GM21786 (cell line): Measurements from ENCODE around the gene E2F7.

Source experiments
- ATAC-seq: cut with Tn5 transposase; IDR thresholded peaks from one replicate; pipeline ENCODE4 v1.9.1; 2021; ENCODE audit not compliant: unreplicated experiment

E2F7 gene

GRCh38 chr12:77025782-77026314 lies 39.5 kb downstream of the E2F7 start:
- no peak for ATAC-seq

- ATAC-seq = no peak
Measured at GRCh38 chr12:77023501-77023900, 41.9 kb downstream of the E2F7 start.

GRCh38 chr12:77019920-77020319 lies 45.4 kb downstream of the E2F7 start:
- no peak for ATAC-seq

GRCh38 chr12:77016606-77017005 lies 48.8 kb downstream of the E2F7 start:
- no peak for ATAC-seq

GRCh38 chr12:77013091-77013490 lies 52.3 kb downstream of the E2F7 start:
- ATAC-seq = no peak

- ATAC-seq = peak; percentile 95
Measured at GRCh38 chr12:77010691-77011548, 54.4 kb downstream of the E2F7 start.

- no peak for ATAC-seq
Measured at GRCh38 chr12:77007476-77007875, 57.9 kb downstream of the E2F7 start.

- ATAC-seq = no peak
Measured at GRCh38 chr12:77005611-77006098, 59.7 kb downstream of the E2F7 start.

- ATAC-seq = no peak
Measured at GRCh38 chr12:77003914-77004313, 61.5 kb downstream of the E2F7 start.

GRCh38 chr12:77003246-77003645 lies 62.1 kb downstream of the E2F7 start:
- ATAC-seq = no peak

- ATAC-seq = no peak
Measured at GRCh38 chr12:77002382-77002781, 63.0 kb downstream of the E2F7 start.

GRCh38 chr12:77001276-77001675 lies 64.1 kb downstream of the E2F7 start:
- no peak for ATAC-seq

GRCh38 chr12:76998908-76999556 lies 66.3 kb downstream of the E2F7 start:
- no peak for ATAC-seq

GRCh38 chr12:76998386-76998785 lies 67.0 kb downstream of the E2F7 start:
- no peak for ATAC-seq

- no peak for ATAC-seq
Measured at GRCh38 chr12:76997011-76997780, 68.2 kb downstream of the E2F7 start.

- no peak for ATAC-seq
Measured at GRCh38 chr12:76990716-76991115, 74.7 kb downstream of the E2F7 start.

- ATAC-seq = no peak
Measured at GRCh38 chr12:76984566-76984965, 80.8 kb downstream of the E2F7 start.

GRCh38 chr12:76983420-76983819 lies 81.9 kb downstream of the E2F7 start:
- ATAC-seq = no peak

- ATAC-seq = no peak
Measured at GRCh38 chr12:76980196-76980595, 85.2 kb downstream of the E2F7 start.

GRCh38 chr12:76976777-76977382 lies 88.5 kb downstream of the E2F7 start:
- ATAC-seq = no peak
